ENCODE measurements around the gene TWF2. TPM values are rescaled to one million over a fixed set of nuclear protein-coding genes. Genes with fewer than 3 reads are reported as not detected.

TWF2 gene
- total and polyA plus RNA-seq, 2 of the 13 experiments (the other 11 are each of a cell fraction or from before 2014, with no cell fraction given): 45.5 to 108 TPM

GRCh38 chr3:52227766-52228165 is 11.2 kb downstream of the TWF2 start:
- CTCF ChIA-PET (ENCODE audit: low intra/inter-chr PET ratio, low total read pairs): no interaction called here
- Histone ChIP-seq H3K9ac (ENCODE audit: insufficient read depth, low read depth, low read length) (no peak overlapping the region), H4K20me1 (ENCODE audit: insufficient read depth, low read length) (peaks cover 14% of the 10 kb centered on the region), H3K4me2 (ENCODE audit: low read depth, low read length) (no peak overlapping the region), H2AFZ (ENCODE audit: low read length) (no peak overlapping the region), H3K9me3 (ENCODE audit: low read length) (no peaks in the 10 kb centered on the region), H3K4me1 (ENCODE audit: insufficient read depth, low read length) (peaks cover 13% of the 10 kb centered on the region), H3K27me3 (ENCODE audit: control insufficient read depth in 1 of 2, insufficient read depth in 2 of 2, low read length in 2 of 2) (peaks cover 1 to 11% of the 10 kb centered on the region in 2 experiments; a peak in 3 of 5 replicates), H3K36me3 (replicated peaks in 1 of 2; ENCODE audit: control insufficient read depth in 1 of 2, insufficient read depth in 2 of 2, low read length in 2 of 2) (peaks cover 17 to 34% of the 10 kb centered on the region in 2 experiments), H3K79me2 (ENCODE audit: insufficient read depth, low read length) (no peaks in the 10 kb centered on the region), H3K27ac (ENCODE audit: extremely low read length, insufficient read depth, low read length) (no peak overlapping the region), H3K4me3 (replicated peaks in 1 of 3; ENCODE audit: insufficient read depth in 1 of 3, low read depth in 2 of 3, low read length in 3 of 3) (no peak overlapping the region)
- TF ChIP-seq POLR2G (IDR thresholded peaks at IDR 0.05; ENCODE audit: low read depth, low read length): 0 out of 2 replicates have a peak, but pooled peaks have one; percentile 17
- TF ChIP-seq, protein P1, sequence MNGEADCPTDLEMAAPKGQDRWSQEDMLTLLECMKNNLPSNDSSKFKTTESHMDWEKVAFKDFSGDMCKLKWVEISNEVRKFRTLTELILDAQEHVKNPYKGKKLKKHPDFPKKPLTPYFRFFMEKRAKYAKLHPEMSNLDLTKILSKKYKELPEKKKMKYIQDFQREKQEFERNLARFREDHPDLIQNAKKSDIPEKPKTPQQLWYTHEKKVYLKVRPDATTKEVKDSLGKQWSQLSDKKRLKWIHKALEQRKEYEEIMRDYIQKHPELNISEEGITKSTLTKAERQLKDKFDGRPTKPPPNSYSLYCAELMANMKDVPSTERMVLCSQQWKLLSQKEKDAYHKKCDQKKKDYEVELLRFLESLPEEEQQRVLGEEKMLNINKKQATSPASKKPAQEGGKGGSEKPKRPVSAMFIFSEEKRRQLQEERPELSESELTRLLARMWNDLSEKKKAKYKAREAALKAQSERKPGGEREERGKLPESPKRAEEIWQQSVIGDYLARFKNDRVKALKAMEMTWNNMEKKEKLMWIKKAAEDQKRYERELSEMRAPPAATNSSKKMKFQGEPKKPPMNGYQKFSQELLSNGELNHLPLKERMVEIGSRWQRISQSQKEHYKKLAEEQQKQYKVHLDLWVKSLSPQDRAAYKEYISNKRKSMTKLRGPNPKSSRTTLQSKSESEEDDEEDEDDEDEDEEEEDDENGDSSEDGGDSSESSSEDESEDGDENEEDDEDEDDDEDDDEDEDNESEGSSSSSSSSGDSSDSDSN (CRISPR knock-in tag; IDR thresholded peaks at IDR 0.05): no peak
- DNase-seq (ENCODE audit: low spot score) (no peak), ATAC-seq (no peak), FAIRE-seq (no peak)
- no TSS peak for BruUV-seq (replicated peaks)
- POLR2A ChIA-PET: interaction anchor here (1.0 kb wide), 1 partner anchor 8 kb away, joined by 3 read pairs; no protein-coding TSS in a partner anchor
- 90% methylated on average over 7 of the region's 7 CpGs for WGBS (ENCODE audit: low lambda C conversion rate)
- intact Hi-C loops (cut with micrococcal nuclease; ENCODE audit: unreplicated experiment): no loop called here
- in situ Hi-C loops (cut with HindIII; ENCODE audit: extremely low pct_ligation_motif_present, low pct_unique_long_range_greater_than_20kb): no loop called here

DNA sequence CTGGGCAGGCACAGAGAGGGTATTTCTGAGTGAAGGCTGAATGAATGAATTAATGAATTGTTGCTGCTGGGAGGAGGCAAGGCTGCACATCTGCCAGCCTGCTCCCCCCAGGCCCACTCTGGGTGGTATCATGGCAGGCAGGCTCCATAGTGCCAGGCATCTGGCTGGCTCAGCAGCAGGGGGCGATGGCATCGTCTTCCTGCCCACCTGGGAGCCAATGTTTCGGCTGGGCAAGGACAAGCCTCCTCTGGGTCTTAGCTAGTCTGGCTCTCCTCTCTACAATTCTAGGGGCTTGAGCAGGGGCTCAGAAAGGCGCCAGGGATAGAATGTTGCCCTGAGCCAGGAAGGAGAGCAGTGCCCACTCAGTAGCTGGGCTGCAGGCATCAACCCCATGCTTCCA is 11.8 kb downstream of the TWF2 start:
- H3K9me3 ChIP-seq (ENCODE audit: low read length): no peaks in the 10 kb centered on the region
- H3K9ac ChIP-seq (ENCODE audit: insufficient read depth, low read depth, low read length): no peak overlapping the region
- peaks cover 17 to 34% of the 10 kb centered on the region in 2 experiments for H3K36me3 ChIP-seq (replicated peaks in 1 of 2; ENCODE audit: control insufficient read depth in 1 of 2, insufficient read depth in 2 of 2, low read length in 2 of 2)
- intact Hi-C loops (cut with micrococcal nuclease; ENCODE audit: unreplicated experiment) (no loop called here), in situ Hi-C loops (cut with HindIII; ENCODE audit: extremely low pct_ligation_motif_present, low pct_unique_long_range_greater_than_20kb) (no loop called here)
- H2AFZ ChIP-seq (ENCODE audit: low read length): no peak overlapping the region
- WGBS (ENCODE audit: low lambda C conversion rate): no CpG with 5 or more reads among the region's 4 CpGs
- no peak overlapping the region for H3K4me3 ChIP-seq (replicated peaks in 1 of 3; ENCODE audit: insufficient read depth in 1 of 3, low read depth in 2 of 3, low read length in 3 of 3)
- H3K4me2 ChIP-seq (ENCODE audit: low read depth, low read length): no peak overlapping the region
- CTCF ChIA-PET (ENCODE audit: low intra/inter-chr PET ratio, low total read pairs): no interaction called here
- ATAC-seq: no peak
- no peak for DNase-seq (ENCODE audit: low spot score)
- H3K4me1 ChIP-seq (ENCODE audit: insufficient read depth, low read length): peaks cover 13% of the 10 kb centered on the region
- H3K27me3 ChIP-seq (ENCODE audit: control insufficient read depth in 1 of 2, insufficient read depth in 2 of 2, low read length in 2 of 2): peaks cover 1 to 12% of the 10 kb centered on the region in 2 experiments; a peak in 3 of 5 replicates
- no peak overlapping the region for H3K27ac ChIP-seq (ENCODE audit: extremely low read length, insufficient read depth, low read length)
- no peak for FAIRE-seq
- peaks cover 10% of the 10 kb centered on the region for H4K20me1 ChIP-seq (ENCODE audit: insufficient read depth, low read length)
- BruUV-seq (replicated peaks): no TSS peak
- no peaks in the 10 kb centered on the region for H3K79me2 ChIP-seq (ENCODE audit: insufficient read depth, low read length)
- POLR2A ChIA-PET: interaction anchor here (1.0 kb wide), 1 partner anchor 9 kb away, joined by 3 read pairs; no protein-coding TSS in a partner anchor
- TF ChIP-seq ONECUT2 (CRISPR knock-in tag; IDR thresholded peaks at IDR 0.05): no peak
- TF ChIP-seq ELF1 (CRISPR knock-in tag; IDR thresholded peaks at IDR 0.05): no peak
- TF ChIP-seq, protein P2, sequence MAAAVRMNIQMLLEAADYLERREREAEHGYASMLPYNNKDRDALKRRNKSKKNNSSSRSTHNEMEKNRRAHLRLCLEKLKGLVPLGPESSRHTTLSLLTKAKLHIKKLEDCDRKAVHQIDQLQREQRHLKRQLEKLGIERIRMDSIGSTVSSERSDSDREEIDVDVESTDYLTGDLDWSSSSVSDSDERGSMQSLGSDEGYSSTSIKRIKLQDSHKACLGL (CRISPR knock-in tag; IDR thresholded peaks at IDR 0.05): no peak
- TF ChIP-seq SRSF1 (optimal IDR thresholded peaks at IDR 0.05; ENCODE audit: low read depth, low read length): no peak
- TF ChIP-seq KLF9 (CRISPR knock-in tag; IDR thresholded peaks at IDR 0.05; ENCODE audit: low read depth): no peak
- no peak for TF ChIP-seq SMAD3 (CRISPR knock-in tag; IDR thresholded peaks at IDR 0.05)
- no peak for TF ChIP-seq ZNF776 (CRISPR knock-in tag; IDR thresholded peaks at IDR 0.05)
- TF ChIP-seq ZNF224 (CRISPR knock-in tag; IDR thresholded peaks at IDR 0.05): no peak
- TF ChIP-seq YEATS4 (CRISPR knock-in tag; IDR thresholded peaks at IDR 0.05; ENCODE audit: borderline replicate concordance): no peak
- TF ChIP-seq HNRNPL (IDR thresholded peaks at IDR 0.05; ENCODE audit: low read depth, low read length): 0 out of 2 replicates have a peak, but pooled peaks have one; percentile 69
- TF ChIP-seq ZNF790 (CRISPR knock-in tag; IDR thresholded peaks at IDR 0.05; ENCODE audit: borderline replicate concordance): no peak
- no peak for TF ChIP-seq TEAD2 (CRISPR knock-in tag; IDR thresholded peaks at IDR 0.05)
- no peak for TF ChIP-seq ZNF30 (CRISPR knock-in tag; IDR thresholded peaks at IDR 0.05)
- no peak for TF ChIP-seq HMG20A (CRISPR knock-in tag; IDR thresholded peaks at IDR 0.05; ENCODE audit: borderline replicate concordance)
- TF ChIP-seq FOXC1 (CRISPR knock-in tag; IDR thresholded peaks at IDR 0.05; ENCODE audit: borderline replicate concordance): no peak
